DMS153 treated with DMSO at 0.1 percent for 48 hours (cell line): ENCODE data around the gene LHPP.
"Not testable (repeated sequence)": the region's sequence is repeated elsewhere in the genome, so short reads cannot be mapped to it uniquely, and the experiment has no call there.

Experiments
- DNase-seq: peaks from one replicate; lab custom pipeline; 2025; ENCODE audit not compliant: unreplicated experiment; lab: John Stamatoyannopoulos, UW

The LHPP gene

DNA sequence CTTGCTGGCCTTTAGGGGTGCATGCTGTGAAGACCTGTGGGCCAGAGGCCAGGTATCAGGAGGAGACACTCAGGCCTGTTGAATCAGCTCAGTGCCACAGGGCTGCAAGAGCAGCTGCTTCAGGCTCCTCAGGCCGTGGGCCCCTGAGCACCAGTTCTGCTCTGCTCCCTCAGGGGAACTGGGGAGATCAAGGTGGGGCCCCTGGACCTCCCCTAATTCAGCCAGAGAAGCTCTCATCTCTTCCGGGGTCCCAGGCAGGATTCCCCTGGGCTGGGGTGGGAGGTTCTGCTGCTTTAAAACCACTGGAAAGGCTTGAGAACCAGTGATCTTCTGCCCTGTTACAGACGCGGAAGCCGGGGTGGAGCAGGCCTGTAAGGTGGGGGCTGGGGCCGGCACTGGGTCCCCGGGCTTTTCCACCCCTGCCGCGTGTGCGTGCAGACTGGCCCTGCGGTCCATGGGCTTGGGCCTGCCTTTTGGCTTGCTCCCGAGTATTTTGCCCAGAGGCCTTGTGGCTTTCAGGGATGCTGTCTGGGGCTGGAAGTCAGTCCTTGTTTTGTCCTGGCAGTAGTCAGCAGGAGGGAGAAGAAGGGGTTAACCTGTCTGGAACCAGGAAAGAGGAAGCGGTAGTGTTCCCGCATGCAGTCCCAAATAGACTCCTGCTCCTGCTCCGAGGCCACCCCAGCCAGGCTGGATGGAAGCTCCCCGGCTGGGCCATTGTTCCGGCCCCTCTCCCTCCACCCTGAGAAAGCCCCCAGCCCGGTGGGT is 74.3 kb downstream of the LHPP start:
- no peak for DNase-seq

DNA sequence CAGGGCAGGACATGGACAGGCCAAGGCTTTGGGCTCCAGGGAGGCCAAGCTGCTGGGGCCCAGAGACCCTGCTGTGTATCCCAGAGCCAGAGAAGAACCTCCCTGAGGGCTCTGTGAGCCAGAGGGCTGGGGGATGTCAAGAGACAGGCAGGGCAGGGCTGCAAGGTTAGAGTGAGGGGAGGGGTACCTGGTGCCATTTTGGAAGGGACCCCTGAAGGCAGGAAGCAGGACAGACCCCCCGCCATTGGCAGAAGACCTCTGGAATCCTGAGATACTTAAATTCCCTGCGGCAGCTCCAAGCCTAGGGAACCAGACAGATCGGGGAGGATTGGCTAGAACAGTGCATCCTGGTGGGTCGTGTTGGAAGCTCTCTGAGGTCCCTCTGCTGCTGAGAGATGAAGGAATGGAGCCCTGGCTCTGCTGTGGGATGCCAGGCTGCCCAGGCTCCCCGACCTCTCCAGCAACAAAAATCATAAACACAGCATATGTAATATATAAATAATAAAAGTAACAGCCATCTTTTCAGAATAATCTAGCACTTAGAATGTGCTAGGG is 75.0 kb downstream of the LHPP start:
- no peak for DNase-seq

DNA sequence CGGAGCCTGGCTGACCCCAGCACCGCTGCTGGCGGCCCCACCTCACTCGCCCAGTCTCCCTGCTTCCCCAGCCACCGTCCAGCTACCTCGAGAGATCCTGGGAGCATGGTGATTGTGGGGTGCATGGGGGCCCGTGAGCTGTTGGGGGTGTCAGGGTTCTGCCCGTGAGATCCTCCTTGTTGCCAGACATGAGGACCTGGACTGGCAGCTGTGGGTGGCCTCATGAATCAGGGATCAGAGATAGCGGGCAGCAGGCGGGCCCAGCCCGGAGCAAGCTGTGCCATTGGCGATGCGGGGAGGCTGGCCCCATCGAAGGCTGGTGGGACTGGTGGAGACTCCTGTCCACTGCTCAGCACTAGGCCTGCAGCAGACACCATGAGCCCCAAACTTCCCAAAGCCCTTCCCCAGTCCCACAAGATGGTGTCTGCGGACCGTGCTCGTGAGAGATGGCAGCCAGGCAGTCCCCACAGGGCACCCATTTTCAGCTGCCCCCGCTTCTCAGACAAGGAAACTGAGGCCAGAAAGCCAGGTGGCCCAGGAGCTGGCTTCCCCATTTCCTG is 75.6 kb downstream of the LHPP start:
- no peak for DNase-seq

- no peak for DNase-seq
These were observed 76.3 kb downstream of the LHPP start for GRCh38 chr10:124537891-124538290.

- no peak for DNase-seq
These were observed 77.1 kb downstream of the LHPP start for GRCh38 chr10:124538706-124539105.

- no peak for DNase-seq
These were observed 78.5 kb downstream of the LHPP start for GRCh38 chr10:124539935-124540641.

DNA sequence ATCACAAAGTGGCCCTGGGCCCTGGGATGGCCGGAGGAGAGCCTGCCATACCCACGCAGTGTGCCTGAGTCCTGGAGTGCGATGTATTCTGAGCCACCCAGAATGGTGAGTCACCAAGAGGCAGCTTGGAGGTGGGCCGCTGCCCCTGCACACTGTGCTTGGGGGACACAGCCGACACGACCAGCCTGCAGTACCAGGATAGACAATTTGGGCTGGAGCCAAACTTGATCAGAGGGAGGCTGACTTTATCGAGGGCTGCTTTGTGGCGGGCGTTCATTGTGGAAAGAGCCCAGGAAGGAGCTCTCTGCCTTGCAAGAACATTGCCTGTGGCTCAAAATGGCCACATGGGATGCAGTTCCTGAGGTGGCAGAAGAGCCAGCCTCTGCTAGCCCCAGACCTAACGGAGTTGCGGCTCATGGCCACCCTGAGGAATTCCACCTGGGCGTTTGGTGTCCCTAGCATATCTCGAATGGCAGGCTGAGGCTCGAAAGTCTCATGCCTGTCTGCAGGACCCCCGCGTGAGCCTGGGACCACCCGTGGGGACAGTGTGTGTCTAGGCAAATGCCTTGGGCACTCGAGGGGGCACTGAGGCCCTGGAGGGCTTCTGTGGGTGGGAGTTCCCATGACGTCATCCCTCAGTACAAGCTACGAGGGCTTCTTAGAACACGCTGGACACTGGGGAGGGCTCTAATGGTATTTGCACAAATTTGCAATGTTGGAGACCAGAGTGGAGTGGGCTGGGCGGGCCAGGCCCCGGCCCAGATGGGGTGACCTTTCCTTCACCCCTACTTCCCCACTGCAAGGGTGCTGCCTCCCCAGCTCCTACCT is 79.7 kb downstream of the LHPP start:
- no peak for DNase-seq

DNA sequence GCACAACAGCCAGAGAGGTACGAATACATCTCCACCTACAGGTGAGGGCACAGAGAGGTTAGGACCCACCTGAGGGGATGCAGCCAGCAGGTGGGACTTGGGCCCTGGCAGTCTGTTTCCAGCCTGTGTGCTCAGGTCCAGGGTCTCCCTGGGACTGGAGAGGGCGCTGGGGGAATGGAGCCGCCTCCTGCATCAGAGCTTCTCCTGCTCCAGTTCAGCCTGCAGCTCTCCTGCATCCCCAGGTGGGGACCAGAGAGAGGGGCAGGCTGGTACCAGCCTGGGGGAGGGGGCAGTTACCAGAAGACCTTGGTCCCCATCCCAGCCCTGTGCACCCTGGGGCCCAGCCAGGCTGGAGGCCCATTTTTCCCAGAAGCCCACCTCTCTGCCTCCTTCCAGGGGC is 80.7 kb downstream of the LHPP start:
- no peak for DNase-seq

- no peak for DNase-seq
These were observed 81.5 kb downstream of the LHPP start for GRCh38 chr10:124543146-124543545.

GRCh38 chr10:124543971-124544370 is 82.3 kb downstream of the LHPP start:
- no peak for DNase-seq

- DNase-seq = no peak
These were observed 83.1 kb downstream of the LHPP start for GRCh38 chr10:124544711-124545110.

- peak; percentile 58 for DNase-seq
These were observed 83.9 kb downstream of the LHPP start for GRCh38 chr10:124545351-124546054.

DNA sequence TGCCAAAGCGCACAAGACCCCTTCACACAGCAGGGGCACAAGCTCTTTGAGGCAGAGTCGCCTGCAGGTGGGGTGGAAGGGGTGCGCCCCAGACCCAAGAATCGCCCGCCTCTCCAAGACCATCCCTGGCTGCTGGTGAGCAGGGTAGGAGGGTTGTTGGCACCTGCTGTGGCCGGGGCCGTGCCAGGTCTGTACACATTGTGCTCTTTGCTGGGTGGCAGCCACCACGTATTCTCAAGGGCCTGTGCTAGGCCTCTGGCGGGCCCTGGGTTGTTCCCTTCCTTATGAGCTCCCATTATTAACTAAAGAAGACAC is 84.4 kb downstream of the LHPP start:
- peak; percentile 58 for DNase-seq

- no peak for DNase-seq
These were observed 85.5 kb downstream of the LHPP start for GRCh38 chr10:124546957-124547646.

DNA sequence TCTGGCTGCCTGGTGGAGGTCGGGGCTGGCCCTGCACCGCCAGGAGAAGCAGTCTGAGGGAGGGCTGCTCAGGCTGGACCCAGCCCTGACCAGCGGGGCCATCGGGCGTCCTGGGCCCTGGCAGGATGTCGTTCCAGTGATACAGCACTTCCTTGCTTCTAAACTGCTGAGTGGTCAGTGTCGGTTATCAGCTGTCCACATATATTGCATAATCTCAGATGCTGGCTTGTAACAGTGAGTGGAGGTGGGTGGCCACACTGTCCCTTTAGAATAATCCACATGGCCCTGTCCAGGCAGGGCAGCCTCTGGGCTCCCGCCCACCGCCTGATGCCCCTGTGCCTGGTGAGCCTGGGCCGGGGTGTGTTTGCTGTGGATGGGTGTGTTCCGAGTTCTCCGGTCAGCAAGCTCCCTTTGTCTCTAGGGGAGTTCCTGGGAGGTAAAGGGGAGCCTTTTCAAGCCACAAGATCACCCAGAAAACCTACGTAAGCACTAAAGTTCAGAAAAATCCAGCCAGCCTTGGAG is 86.1 kb downstream of the LHPP start:
- DNase-seq = no peak

GRCh38 chr10:124549171-124549570 is 87.5 kb downstream of the LHPP start:
- not testable (repeated sequence) for DNase-seq

DNA sequence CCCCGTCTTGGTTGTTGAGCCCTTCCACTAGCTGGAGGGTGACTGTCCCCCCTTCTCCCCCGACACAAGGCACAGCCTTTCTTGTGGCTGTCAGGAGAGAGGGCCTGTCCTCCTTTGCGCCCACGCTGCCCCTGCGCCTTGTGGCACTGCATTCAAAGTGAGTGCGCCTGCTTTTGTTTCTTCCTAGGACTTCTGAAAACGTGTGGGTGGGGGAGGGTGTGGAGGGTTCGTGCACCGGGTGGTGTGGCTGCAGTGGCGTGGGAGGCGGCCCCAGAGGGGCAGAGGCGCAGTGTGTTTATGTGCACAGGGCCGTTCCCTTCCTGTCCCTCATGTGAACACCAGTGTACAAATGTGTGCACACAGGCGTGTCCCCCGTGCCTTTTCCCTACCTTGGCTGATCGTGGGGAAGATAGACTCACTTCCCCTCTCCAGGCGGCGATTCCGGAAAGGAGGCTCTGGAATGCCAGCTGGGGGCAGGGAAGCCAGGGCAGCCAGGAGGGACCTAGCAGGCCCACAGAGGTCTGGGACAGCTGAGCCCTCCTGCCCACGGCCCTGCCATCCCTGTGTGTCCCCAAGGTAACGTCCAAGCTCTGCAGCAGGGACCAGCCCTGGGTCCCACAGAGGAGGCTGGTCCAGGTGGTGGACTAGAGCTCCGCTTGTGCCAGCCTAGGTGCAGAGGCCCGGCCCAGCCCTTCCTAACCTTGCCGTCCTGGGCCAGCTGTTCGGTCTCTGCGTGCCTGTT is 88.8 kb downstream of the LHPP start:
- no peak for DNase-seq

GRCh38 chr10:124551097-124551496 is 89.5 kb downstream of the LHPP start:
- no peak for DNase-seq

GRCh38 chr10:124551755-124552154 is 90.1 kb downstream of the LHPP start:
- no peak for DNase-seq
